Measurements from ENCODE around the gene MGST1.
A peak's percentile ranks its signal among the peaks of the same experiment; 100 is the strongest.

Gene MGST1

GRCh38 chr12:16347391-16348298 is at the start of gene MGST1:
Gene MGST1, plus strand, starts transcription at chr12:16347645. Its CDS starts 6,608 bp downstream, at chr12:16354253.
- DNase-seq: peak; percentile 53

GRCh38 chr12:16299403-16299802 is 48.0 kb upstream of the MGST1 start:
- no peak for DNase-seq

- no peak for DNase-seq
These were observed 47.3 kb upstream of the MGST1 start for GRCh38 chr12:16300122-16300521.

GRCh38 chr12:16300736-16301135 is 46.7 kb upstream of the MGST1 start:
- no peak for DNase-seq

GRCh38 chr12:16303939-16304338 is 43.5 kb upstream of the MGST1 start:
- no peak for DNase-seq

- no peak for DNase-seq
These were observed 39.5 kb upstream of the MGST1 start for GRCh38 chr12:16307856-16308475.

GRCh38 chr12:16310934-16311333 is 36.5 kb upstream of the MGST1 start:
- DNase-seq: no peak

GRCh38 chr12:16323010-16323409 is 24.4 kb upstream of the MGST1 start:
- DNase-seq: no peak

- no peak for DNase-seq
These were observed 23.8 kb upstream of the MGST1 start for GRCh38 chr12:16323638-16324037.

GRCh38 chr12:16324272-16324671 is 23.2 kb upstream of the MGST1 start:
- no peak for DNase-seq

GRCh38 chr12:16324772-16325171 is 22.7 kb upstream of the MGST1 start:
- peak; percentile 28 for DNase-seq

GRCh38 chr12:16325426-16325825 is 22.0 kb upstream of the MGST1 start:
- peak; percentile 37 for DNase-seq

GRCh38 chr12:16327963-16328362 is 19.5 kb upstream of the MGST1 start:
- DNase-seq: no peak

GRCh38 chr12:16329594-16329993 is 17.9 kb upstream of the MGST1 start:
- DNase-seq: no peak

GRCh38 chr12:16330560-16330959 is 16.9 kb upstream of the MGST1 start:
- peak; percentile 81 for DNase-seq

- no peak for DNase-seq
These were observed 15.4 kb upstream of the MGST1 start for GRCh38 chr12:16331998-16332397.

- DNase-seq: no peak
These were observed 11.6 kb upstream of the MGST1 start for GRCh38 chr12:16335838-16336237.

- DNase-seq: no peak
These were observed 3.2 kb upstream of the MGST1 start for GRCh38 chr12:16344269-16344668.

- no peak for DNase-seq
These were observed 2.3 kb upstream of the MGST1 start for GRCh38 chr12:16345105-16345504.

GRCh38 chr12:16346958-16347357 is 487 bp upstream of the MGST1 start:
- DNase-seq: no peak

GRCh38 chr12:16348435-16349130 is 1.1 kb downstream of the MGST1 start:
- no peak for DNase-seq

GRCh38 chr12:16349131-16349460 is 1.7 kb downstream of the MGST1 start:
- DNase-seq: no peak

GRCh38 chr12:16350682-16351081 is 3.2 kb downstream of the MGST1 start:
- no peak for DNase-seq

- DNase-seq: no peak
These were observed 5.0 kb downstream of the MGST1 start for GRCh38 chr12:16352481-16352880.

Data from NCI-H1436 (cell line).